CD4-positive, alpha-beta T cell treated with Interleukin-15 for 1 hour (primary cell): ENCODE measurements around the gene TTC28.

Experiments used
- DNase-seq: peaks from one replicate; pipeline ENCODE4 v3.0.0-alpha.2; 2020

Gene TTC28

GRCh38 chr22:28254396-28254795 lies 425.2 kb downstream of the TTC28 start:
- DNase-seq: no peak

- no peak for DNase-seq
Measured at GRCh38 chr22:28252539-28252938, 427.1 kb downstream of the TTC28 start.

GRCh38 chr22:28250036-28250695 lies 429.5 kb downstream of the TTC28 start:
- no peak for DNase-seq

- DNase-seq: no peak
Measured at GRCh38 chr22:28249402-28249801, 430.2 kb downstream of the TTC28 start.

- no peak for DNase-seq
Measured at GRCh38 chr22:28247667-28248363, 431.8 kb downstream of the TTC28 start.

GRCh38 chr22:28247136-28247535 lies 432.5 kb downstream of the TTC28 start:
- DNase-seq: no peak

- no peak for DNase-seq
Measured at GRCh38 chr22:28246397-28246796, 433.2 kb downstream of the TTC28 start.

GRCh38 chr22:28245579-28246224 lies 433.9 kb downstream of the TTC28 start:
- no peak for DNase-seq

GRCh38 chr22:28244757-28245156 lies 434.9 kb downstream of the TTC28 start:
- no peak for DNase-seq

GRCh38 chr22:28243539-28243938 lies 436.1 kb downstream of the TTC28 start:
- no peak for DNase-seq

- DNase-seq: no peak
Measured at GRCh38 chr22:28241656-28242290, 437.9 kb downstream of the TTC28 start.

GRCh38 chr22:28239941-28240340 lies 439.7 kb downstream of the TTC28 start:
- DNase-seq: no peak

- no peak for DNase-seq
Measured at GRCh38 chr22:28237783-28238182, 441.9 kb downstream of the TTC28 start.

- no peak for DNase-seq
Measured at GRCh38 chr22:28237112-28237511, 442.5 kb downstream of the TTC28 start.

- DNase-seq: no peak
Measured at GRCh38 chr22:28232204-28232603, 447.4 kb downstream of the TTC28 start.

- DNase-seq: no peak
Measured at GRCh38 chr22:28231441-28231840, 448.2 kb downstream of the TTC28 start.

- no peak for DNase-seq
Measured at GRCh38 chr22:28230671-28231070, 449.0 kb downstream of the TTC28 start.

GRCh38 chr22:28229566-28230485 lies 449.8 kb downstream of the TTC28 start:
- DNase-seq: no peak

- DNase-seq: no peak
Measured at GRCh38 chr22:28223826-28224225, 455.8 kb downstream of the TTC28 start.

GRCh38 chr22:28222976-28223745 lies 456.5 kb downstream of the TTC28 start:
- no peak for DNase-seq

GRCh38 chr22:28222571-28222970 lies 457.1 kb downstream of the TTC28 start:
- no peak for DNase-seq

- no peak for DNase-seq
Measured at GRCh38 chr22:28222052-28222451, 457.6 kb downstream of the TTC28 start.
